ENCODE measurements around the gene FADS3.

FADS3 gene

GRCh38 chr11:61919705-61920631, 28.6 kb upstream of the FADS3 start:
- no peak overlapping the region for H3K4me2 ChIP-seq (ENCODE audit: low read length)
- H3K4me1 ChIP-seq (ENCODE audit: insufficient read depth, low read length, severe bottlenecking) = no peaks in the 10 kb centered on the region
- H3K36me3 ChIP-seq (ENCODE audit: insufficient read depth, low read length) = no peaks in the 10 kb centered on the region
- H3K9me2 ChIP-seq (ENCODE audit: low read depth, low read length) = no peaks in the 10 kb centered on the region
- TF ChIP-seq CTCF (IDR thresholded peaks at IDR 0.05; ENCODE audit: low read length) (no peak), EZH2 (IDR thresholded peaks at IDR 0.05; ENCODE audit: borderline replicate concordance, low read length) (no peak)
- peaks cover 9% of the 10 kb centered on the region; the same call in 1 of the 2 replicates for H3K27me3 ChIP-seq (ENCODE audit: insufficient read depth, low read length)
- no peak overlapping the region for H3K27ac ChIP-seq (ENCODE audit: low read depth, low read length, poor library complexity, severe bottlenecking)
- no peak overlapping the region for H3K4me3 ChIP-seq (ENCODE audit: low read depth, low read length, poor library complexity, severe bottlenecking)
- no peak overlapping the region for H2AFZ ChIP-seq (ENCODE audit: low read length)
- H3F3A ChIP-seq (ENCODE audit: insufficient read depth, low read length) = no peaks in the 10 kb centered on the region
- no peaks in the 10 kb centered on the region for H3K9me3 ChIP-seq (ENCODE audit: low read length)
- H4K20me1 ChIP-seq (ENCODE audit: insufficient read depth, low read length) = no peaks in the 10 kb centered on the region
- H3K79me2 ChIP-seq (ENCODE audit: insufficient read depth, low read length) = no peaks in the 10 kb centered on the region
- H3K9ac ChIP-seq (ENCODE audit: low read length) = no peak overlapping the region

GRCh38 chr11:61918938-61919704, 27.8 kb upstream of the FADS3 start:
- Histone ChIP-seq H3F3A (ENCODE audit: insufficient read depth, low read length) (no peaks in the 10 kb centered on the region), H3K79me2 (ENCODE audit: insufficient read depth, low read length) (no peaks in the 10 kb centered on the region), H2AFZ (ENCODE audit: low read length) (no peak overlapping the region), H3K36me3 (ENCODE audit: insufficient read depth, low read length) (no peaks in the 10 kb centered on the region), H3K9ac (ENCODE audit: low read length) (no peak overlapping the region), H3K4me1 (ENCODE audit: insufficient read depth, low read length, severe bottlenecking) (no peaks in the 10 kb centered on the region), H3K27me3 (ENCODE audit: insufficient read depth, low read length) (peaks cover 10% of the 10 kb centered on the region; the same call in 1 of the 2 replicates), H3K9me3 (ENCODE audit: low read length) (no peaks in the 10 kb centered on the region), H3K4me3 (ENCODE audit: low read depth, low read length, poor library complexity, severe bottlenecking) (no peak overlapping the region), H3K4me2 (ENCODE audit: low read length) (no peak overlapping the region), H3K9me2 (ENCODE audit: low read depth, low read length) (no peaks in the 10 kb centered on the region), H4K20me1 (ENCODE audit: insufficient read depth, low read length) (no peaks in the 10 kb centered on the region), H3K27ac (ENCODE audit: low read depth, low read length, poor library complexity, severe bottlenecking) (no peak overlapping the region)
- TF ChIP-seq EZH2 (IDR thresholded peaks at IDR 0.05; ENCODE audit: borderline replicate concordance, low read length) = no peak
- no peak for TF ChIP-seq CTCF (IDR thresholded peaks at IDR 0.05; ENCODE audit: low read length)

- Histone ChIP-seq H3F3A (ENCODE audit: insufficient read depth, low read length) (no peaks in the 10 kb centered on the region), H2AFZ (ENCODE audit: low read length) (no peak overlapping the region), H3K9ac (ENCODE audit: low read length) (no peak overlapping the region), H3K9me2 (ENCODE audit: low read depth, low read length) (no peaks in the 10 kb centered on the region), H3K27ac (ENCODE audit: low read depth, low read length, poor library complexity, severe bottlenecking) (no peak overlapping the region), H3K4me1 (ENCODE audit: insufficient read depth, low read length, severe bottlenecking) (no peaks in the 10 kb centered on the region), H3K4me3 (ENCODE audit: low read depth, low read length, poor library complexity, severe bottlenecking) (no peak overlapping the region), H3K79me2 (ENCODE audit: insufficient read depth, low read length) (no peaks in the 10 kb centered on the region), H3K36me3 (ENCODE audit: insufficient read depth, low read length) (no peaks in the 10 kb centered on the region), H4K20me1 (ENCODE audit: insufficient read depth, low read length) (no peaks in the 10 kb centered on the region), H3K4me2 (ENCODE audit: low read length) (no peak overlapping the region), H3K27me3 (ENCODE audit: insufficient read depth, low read length) (peaks cover 10% of the 10 kb centered on the region; the same call in 1 of the 2 replicates), H3K9me3 (ENCODE audit: low read length) (no peaks in the 10 kb centered on the region)
- no peak for TF ChIP-seq CTCF (IDR thresholded peaks at IDR 0.05; ENCODE audit: low read length)
- TF ChIP-seq EZH2 (IDR thresholded peaks at IDR 0.05; ENCODE audit: borderline replicate concordance, low read length) = no peak
Observed at GRCh38 chr11:61918251-61918937, 27.0 kb upstream of the FADS3 start.
